Measurements from ENCODE around the gene CRISPLD2. TPM values are rescaled to one million over a fixed set of nuclear protein-coding genes. Genes with fewer than 3 reads are reported as not detected.

CRISPLD2 gene
- total RNA-seq, 1 donor from 2014 or later, result not detected

DNA sequence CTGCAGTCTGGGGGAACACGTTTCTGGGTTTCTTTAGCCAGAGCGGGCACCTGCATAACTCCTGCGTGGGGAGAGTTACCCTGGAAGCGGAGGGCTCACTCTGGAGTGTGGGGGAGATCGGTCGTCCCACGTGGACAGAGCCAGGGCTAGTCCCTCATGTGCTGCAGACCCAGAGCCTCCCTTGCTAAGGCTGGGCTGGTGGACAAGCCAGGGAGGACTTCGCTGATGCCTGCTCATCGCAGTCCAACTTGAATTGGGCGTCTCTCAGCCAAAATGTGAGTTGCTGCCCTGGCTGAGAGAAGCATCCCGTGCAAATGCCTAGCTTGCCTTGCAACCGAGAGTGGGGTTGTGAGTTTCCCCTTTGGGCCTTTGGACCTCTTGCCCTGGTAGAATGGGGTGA lies 986 bp downstream of the CRISPLD2 start:
- no peak for DNase-seq (ENCODE audit: low spot score)
- Mint-ChIP-seq H3K4me1 (ENCODE audit: low read depth) (peaks cover 9% of the 10 kb centered on the region), H3K27me3 (ENCODE audit: insufficient read depth) (peaks cover 28% of the 10 kb centered on the region), H3K4me3 (no peak overlapping the region), H3K36me3 (ENCODE audit: low read depth) (no peaks in the 10 kb centered on the region), H3K9me3 (no peaks in the 10 kb centered on the region), H3K27ac (no peak overlapping the region)
- intact Hi-C loops (cut with micrococcal nuclease), result no loop called here

DNA sequence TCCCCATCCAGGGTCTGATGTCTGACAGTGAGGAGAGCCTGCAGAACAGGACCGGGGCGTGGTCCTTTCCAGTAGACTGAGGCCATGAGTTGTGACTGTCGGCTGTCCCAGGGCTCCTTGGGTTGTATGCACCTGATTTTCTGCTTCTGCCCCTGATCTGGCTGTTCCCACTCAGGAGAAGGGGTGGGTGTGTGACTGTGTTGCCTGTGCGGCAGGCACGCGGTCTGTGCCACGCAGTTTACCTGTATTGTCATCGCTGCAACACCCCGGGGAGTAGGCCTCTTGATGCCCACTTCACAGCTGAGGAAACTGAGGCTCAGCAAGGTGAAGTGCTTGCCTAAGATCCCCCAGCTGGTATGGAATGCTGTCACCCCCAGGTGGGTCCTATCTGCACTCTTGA lies 1.4 kb downstream of the CRISPLD2 start:
- H3K9me3 Mint-ChIP-seq, result no peaks in the 10 kb centered on the region
- H3K27me3 Mint-ChIP-seq (ENCODE audit: insufficient read depth), result peaks cover 28% of the 10 kb centered on the region
- H3K27ac Mint-ChIP-seq, result no peak overlapping the region
- H3K36me3 Mint-ChIP-seq (ENCODE audit: low read depth), result no peaks in the 10 kb centered on the region
- H3K4me3 Mint-ChIP-seq, result no peak overlapping the region
- intact Hi-C loops (cut with micrococcal nuclease), result no loop called here
- no peak for DNase-seq (ENCODE audit: low spot score)
- peaks cover 9% of the 10 kb centered on the region for H3K4me1 Mint-ChIP-seq (ENCODE audit: low read depth)

DNA sequence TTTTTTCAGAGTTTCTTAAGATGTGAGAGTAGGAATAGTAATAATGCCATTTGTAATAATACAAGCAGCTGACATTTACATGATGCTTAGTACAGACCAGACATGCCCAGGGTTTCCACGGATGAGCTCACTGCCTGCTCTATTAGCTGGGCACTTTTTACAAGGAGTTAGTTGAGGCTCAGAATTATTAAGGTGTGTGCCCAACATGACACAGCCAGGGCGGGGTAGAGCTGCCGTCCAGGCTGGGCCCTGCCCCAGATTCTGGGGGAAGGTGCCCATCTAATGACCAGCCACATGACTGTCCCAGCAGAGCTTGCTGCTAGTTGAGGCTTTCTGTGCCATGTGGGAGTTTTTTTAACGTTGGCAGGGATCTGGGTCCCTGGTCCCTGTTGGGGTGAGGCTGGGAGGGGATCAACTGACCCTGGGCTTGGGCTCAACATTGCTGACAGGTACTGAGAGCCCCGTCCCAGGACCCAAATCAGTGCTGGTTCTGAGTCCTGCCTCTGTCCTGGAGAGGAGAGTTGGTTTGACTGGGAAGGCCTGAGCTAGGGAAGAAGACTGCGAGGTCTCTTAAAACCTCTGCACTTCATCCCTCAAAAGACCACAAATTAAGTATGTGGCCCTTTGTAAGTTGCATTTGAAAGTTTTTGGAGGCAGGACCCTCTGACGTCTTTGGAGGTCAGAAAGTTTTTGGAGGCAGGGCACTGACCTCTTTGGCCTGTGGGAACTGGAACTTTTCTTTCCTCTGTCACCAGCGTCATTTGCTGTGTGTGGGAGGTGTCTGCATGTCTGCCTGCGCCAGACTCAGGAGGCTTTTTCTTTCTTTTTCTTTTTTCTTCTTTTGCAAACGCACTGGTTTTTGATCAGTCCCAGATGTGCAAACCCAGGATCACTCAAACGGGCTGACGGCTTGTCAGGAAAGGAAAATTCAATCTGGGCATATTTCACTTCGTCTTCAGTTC lies 2.2 kb downstream of the CRISPLD2 start:
- peaks cover 9% of the 10 kb centered on the region for H3K4me1 Mint-ChIP-seq (ENCODE audit: low read depth)

DNA sequence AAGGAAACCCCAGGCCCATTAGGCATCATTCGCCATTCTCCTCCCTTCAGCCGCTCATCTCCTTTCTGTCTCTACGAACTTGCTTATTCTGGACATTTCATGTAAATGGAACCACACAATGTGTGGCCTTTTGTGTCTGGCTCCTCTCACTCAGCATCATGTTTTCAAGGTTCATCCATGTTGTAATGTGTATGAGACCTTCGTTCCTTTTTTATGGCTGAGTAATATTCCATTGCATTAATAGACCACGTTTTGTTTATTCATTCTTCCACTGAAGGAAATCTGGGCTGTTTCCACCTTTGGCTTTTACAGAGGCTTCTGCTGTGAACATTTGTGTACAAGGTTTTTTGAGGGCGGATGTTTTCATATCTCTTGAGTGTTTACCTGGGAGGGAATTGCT lies 3.2 kb downstream of the CRISPLD2 start:
- intact Hi-C loops (cut with micrococcal nuclease), result no loop called here
- no peak for DNase-seq (ENCODE audit: low spot score)

More for the DNA sequence above, 2.2 kb downstream of the CRISPLD2 start:
- no peak overlapping the region for H3K27ac Mint-ChIP-seq
- no peak overlapping the region for H3K4me3 Mint-ChIP-seq
- H3K9me3 Mint-ChIP-seq, result no peaks in the 10 kb centered on the region
- H3K27me3 Mint-ChIP-seq (ENCODE audit: insufficient read depth), result peaks cover 28% of the 10 kb centered on the region
- H3K36me3 Mint-ChIP-seq (ENCODE audit: low read depth), result no peaks in the 10 kb centered on the region
- DNase-seq (ENCODE audit: low spot score), result no peak
- intact Hi-C loops (cut with micrococcal nuclease), result no loop called here

DNA sequence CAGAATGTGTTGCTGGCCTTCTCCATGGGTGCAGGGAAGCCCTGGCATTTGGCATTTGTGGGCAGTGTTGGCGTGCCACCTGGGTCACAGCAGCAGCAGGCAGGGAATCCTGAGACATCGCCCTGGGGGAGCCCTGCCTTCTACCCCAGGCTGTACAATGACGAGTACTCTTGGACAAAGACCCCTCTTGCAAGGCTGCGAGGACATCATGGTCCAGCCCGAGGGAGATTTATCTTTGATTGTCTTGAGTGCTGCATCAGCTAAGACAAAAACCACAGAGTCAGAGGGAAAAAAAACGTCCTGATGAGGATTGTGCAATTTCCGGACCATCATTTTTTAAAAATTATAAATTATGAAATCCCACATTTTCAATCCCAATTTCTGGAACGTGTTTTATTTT lies 3.7 kb downstream of the CRISPLD2 start:
- Mint-ChIP-seq H3K4me3 (no peak overlapping the region), H3K36me3 (ENCODE audit: low read depth) (no peaks in the 10 kb centered on the region), H3K4me1 (ENCODE audit: low read depth) (peaks cover 9% of the 10 kb centered on the region), H3K27ac (no peak overlapping the region), H3K27me3 (ENCODE audit: insufficient read depth) (peaks cover 27% of the 10 kb centered on the region), H3K9me3 (no peaks in the 10 kb centered on the region)
- intact Hi-C loops (cut with micrococcal nuclease), result no loop called here
- no peak for DNase-seq (ENCODE audit: low spot score)

More for the DNA sequence above, 3.2 kb downstream of the CRISPLD2 start:
- Mint-ChIP-seq H3K9me3 (no peaks in the 10 kb centered on the region), H3K4me3 (no peak overlapping the region), H3K4me1 (ENCODE audit: low read depth) (peaks cover 9% of the 10 kb centered on the region), H3K27ac (no peak overlapping the region), H3K36me3 (ENCODE audit: low read depth) (no peaks in the 10 kb centered on the region), H3K27me3 (ENCODE audit: insufficient read depth) (peaks cover 28% of the 10 kb centered on the region)

DNA sequence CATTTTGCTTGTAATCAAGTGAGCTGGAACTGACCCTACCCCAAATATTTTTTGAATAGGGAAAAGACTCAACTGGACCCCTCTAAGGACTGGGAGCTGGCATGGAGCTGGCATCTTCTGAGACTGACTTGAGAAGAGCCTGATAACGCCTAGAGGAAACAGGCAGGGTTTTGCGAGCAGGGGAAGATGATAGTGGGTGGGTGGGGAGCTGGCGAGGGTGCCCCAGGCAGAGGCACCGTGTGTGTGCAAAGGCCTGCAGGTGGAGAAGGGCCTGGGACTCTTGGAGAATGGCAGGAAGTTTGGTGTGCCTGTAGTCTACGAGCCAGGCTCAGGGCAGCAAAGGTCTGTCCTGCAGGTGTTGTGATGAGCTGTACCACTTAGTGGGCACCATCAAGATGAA lies 4.1 kb downstream of the CRISPLD2 start:
- H3K9me3 Mint-ChIP-seq, result no peaks in the 10 kb centered on the region
- peaks cover 9% of the 10 kb centered on the region for H3K4me1 Mint-ChIP-seq (ENCODE audit: low read depth)
- intact Hi-C loops (cut with micrococcal nuclease), result no loop called here
- no peak overlapping the region for H3K27ac Mint-ChIP-seq
- H3K27me3 Mint-ChIP-seq (ENCODE audit: insufficient read depth), result peaks cover 27% of the 10 kb centered on the region
- DNase-seq (ENCODE audit: low spot score), result no peak
- H3K36me3 Mint-ChIP-seq (ENCODE audit: low read depth), result no peaks in the 10 kb centered on the region
- no peak overlapping the region for H3K4me3 Mint-ChIP-seq

DNA sequence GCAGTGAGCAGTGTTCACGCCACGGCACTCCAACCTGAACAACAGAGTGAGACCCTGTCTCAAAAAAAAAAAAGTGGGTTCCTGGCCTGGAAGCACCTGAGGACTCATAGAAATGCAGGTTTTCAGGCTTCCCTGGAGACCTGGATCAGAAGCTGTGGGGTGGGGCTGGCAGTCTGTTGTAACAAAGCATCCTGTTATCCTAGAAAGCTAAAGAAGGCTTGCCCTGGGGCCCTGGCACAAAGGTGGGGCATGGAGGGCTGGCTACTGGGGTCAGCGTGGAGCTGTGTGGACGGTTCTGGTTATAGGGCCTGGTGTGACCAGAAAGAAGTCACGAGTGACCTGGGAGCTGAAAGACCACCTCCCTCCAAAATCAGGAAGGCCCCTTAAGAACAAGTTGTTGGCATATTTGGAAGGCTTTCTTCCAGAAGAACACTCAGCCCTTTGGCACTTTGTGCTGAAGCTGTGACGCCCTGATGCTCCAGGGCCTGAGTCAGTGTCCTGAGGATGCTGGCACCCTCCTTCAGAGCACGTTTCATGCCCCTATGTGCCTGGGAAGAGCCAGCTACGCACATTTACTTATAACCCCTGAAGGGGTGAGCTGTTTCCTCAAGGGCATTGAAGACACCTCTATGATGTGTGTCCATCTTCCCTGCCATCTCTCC lies 6.2 kb downstream of the CRISPLD2 start:
- DNase-seq (ENCODE audit: low spot score), result no peak
- peaks cover 15% of the 10 kb centered on the region for H3K27me3 Mint-ChIP-seq (ENCODE audit: insufficient read depth)
- no peak overlapping the region for H3K4me3 Mint-ChIP-seq
- no peaks in the 10 kb centered on the region for H3K9me3 Mint-ChIP-seq
- H3K36me3 Mint-ChIP-seq (ENCODE audit: low read depth), result no peaks in the 10 kb centered on the region
- H3K27ac Mint-ChIP-seq, result no peak overlapping the region
- no peaks in the 10 kb centered on the region for H3K4me1 Mint-ChIP-seq (ENCODE audit: low read depth)
- intact Hi-C loops (cut with micrococcal nuclease), result no loop called here

DNA sequence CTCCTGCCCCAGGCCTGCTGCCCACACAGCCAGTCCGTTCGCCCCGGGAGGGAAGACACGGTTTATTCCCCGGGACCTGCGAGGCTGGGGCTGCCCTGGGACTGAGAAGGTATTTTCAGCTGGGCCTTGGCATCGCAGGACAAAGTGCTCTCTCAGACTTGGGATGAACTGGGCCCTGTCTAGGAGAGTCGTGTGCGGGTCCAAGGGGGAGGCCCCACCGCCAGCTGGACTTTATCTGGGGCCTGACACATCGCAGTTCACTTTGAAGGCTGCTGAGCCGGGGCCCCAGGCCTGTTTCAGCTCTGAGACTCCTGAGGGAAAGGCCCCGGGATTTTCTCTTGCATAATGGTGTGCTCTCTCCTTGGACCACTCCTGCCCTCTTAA lies 6.8 kb downstream of the CRISPLD2 start:
- Mint-ChIP-seq H3K4me3 (no peak overlapping the region), H3K27ac (no peak overlapping the region), H3K9me3 (no peaks in the 10 kb centered on the region), H3K27me3 (ENCODE audit: insufficient read depth) (peaks cover 11% of the 10 kb centered on the region), H3K36me3 (ENCODE audit: low read depth) (no peaks in the 10 kb centered on the region), H3K4me1 (ENCODE audit: low read depth) (no peaks in the 10 kb centered on the region)
- intact Hi-C loops (cut with micrococcal nuclease), result no loop called here
- DNase-seq (ENCODE audit: low spot score), result no peak

DNA sequence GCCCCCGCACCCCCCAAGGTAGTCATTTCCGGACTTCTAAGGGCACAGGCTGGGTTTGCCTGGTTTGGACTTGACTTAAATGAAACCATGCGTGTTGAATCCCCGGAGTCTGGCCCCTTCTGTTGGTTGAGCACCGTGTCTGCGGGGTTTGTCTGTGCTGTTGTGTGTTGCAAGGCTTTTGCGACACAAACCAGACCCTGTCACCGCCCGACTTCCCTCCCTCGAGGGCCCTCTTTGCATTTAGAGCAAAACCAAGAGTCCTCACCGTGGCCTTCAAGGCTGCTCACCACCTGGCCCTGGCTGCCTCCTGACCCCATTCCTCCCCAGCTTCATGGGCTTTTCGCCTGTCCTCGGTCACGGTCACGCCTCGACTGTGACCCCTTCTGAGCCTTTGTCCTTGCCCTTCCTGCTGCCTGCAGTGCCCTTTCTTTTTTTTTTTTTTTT lies 7.4 kb downstream of the CRISPLD2 start:
- Mint-ChIP-seq H3K27ac (no peak overlapping the region), H3K4me3 (no peak overlapping the region), H3K9me3 (no peaks in the 10 kb centered on the region), H3K27me3 (ENCODE audit: insufficient read depth) (peaks cover 10% of the 10 kb centered on the region), H3K36me3 (ENCODE audit: low read depth) (no peaks in the 10 kb centered on the region), H3K4me1 (ENCODE audit: low read depth) (no peaks in the 10 kb centered on the region)
- DNase-seq (ENCODE audit: low spot score), result no peak
- intact Hi-C loops (cut with micrococcal nuclease), result no loop called here

DNA sequence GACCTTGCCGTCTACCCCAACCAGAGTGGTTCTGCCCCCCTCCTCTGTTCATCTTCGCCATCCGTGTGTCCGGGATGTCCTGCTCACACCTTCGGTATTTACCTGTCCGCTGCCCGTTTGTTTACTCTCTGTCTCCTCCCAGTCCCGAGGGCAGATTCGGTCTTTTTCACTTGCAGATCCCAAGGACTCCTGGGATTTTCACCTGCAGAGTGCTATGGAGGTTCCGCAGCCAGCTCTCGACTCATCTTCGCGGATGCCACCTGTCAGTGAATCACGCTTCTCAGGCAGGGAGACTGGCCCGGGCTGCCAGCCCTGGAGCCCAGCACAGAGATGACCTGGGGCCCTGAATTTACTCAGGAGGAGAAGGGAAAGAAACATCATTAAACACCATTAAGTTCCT lies 8.1 kb downstream of the CRISPLD2 start:
- H3K4me1 Mint-ChIP-seq (ENCODE audit: low read depth), result no peaks in the 10 kb centered on the region
- DNase-seq (ENCODE audit: low spot score), result no peak
- no peaks in the 10 kb centered on the region for H3K9me3 Mint-ChIP-seq
- H3K4me3 Mint-ChIP-seq, result no peak overlapping the region
- peaks cover 10% of the 10 kb centered on the region for H3K27me3 Mint-ChIP-seq (ENCODE audit: insufficient read depth)
- H3K27ac Mint-ChIP-seq, result no peak overlapping the region
- no peaks in the 10 kb centered on the region for H3K36me3 Mint-ChIP-seq (ENCODE audit: low read depth)
- intact Hi-C loops (cut with micrococcal nuclease), result no loop called here

DNA sequence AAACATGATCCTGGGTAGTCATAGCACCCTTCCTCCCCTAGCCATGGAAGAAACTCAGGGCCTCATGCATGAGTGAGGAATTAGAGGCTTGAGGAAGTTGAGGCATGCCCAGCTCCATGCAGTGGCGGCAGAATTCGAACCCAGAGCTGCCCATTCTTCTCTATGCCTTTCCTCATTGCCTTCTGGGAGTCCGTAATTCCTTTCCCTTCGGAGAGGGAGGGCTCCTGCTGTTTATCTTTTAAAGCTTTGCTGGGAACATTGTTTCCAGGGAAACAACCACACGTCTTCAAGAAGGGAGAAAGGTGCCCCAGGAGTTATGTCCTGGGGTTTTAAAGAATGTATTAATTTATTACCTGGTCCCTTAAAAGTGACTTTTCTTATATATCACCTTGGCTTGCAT lies 8.5 kb downstream of the CRISPLD2 start:
- no peak for DNase-seq (ENCODE audit: low spot score)
- no peaks in the 10 kb centered on the region for H3K36me3 Mint-ChIP-seq (ENCODE audit: low read depth)
- no peak overlapping the region for H3K4me3 Mint-ChIP-seq
- intact Hi-C loops (cut with micrococcal nuclease), result no loop called here
- H3K9me3 Mint-ChIP-seq, result no peaks in the 10 kb centered on the region
- peaks cover 10% of the 10 kb centered on the region for H3K27me3 Mint-ChIP-seq (ENCODE audit: insufficient read depth)
- H3K27ac Mint-ChIP-seq, result no peak overlapping the region
- no peaks in the 10 kb centered on the region for H3K4me1 Mint-ChIP-seq (ENCODE audit: low read depth)

DNA sequence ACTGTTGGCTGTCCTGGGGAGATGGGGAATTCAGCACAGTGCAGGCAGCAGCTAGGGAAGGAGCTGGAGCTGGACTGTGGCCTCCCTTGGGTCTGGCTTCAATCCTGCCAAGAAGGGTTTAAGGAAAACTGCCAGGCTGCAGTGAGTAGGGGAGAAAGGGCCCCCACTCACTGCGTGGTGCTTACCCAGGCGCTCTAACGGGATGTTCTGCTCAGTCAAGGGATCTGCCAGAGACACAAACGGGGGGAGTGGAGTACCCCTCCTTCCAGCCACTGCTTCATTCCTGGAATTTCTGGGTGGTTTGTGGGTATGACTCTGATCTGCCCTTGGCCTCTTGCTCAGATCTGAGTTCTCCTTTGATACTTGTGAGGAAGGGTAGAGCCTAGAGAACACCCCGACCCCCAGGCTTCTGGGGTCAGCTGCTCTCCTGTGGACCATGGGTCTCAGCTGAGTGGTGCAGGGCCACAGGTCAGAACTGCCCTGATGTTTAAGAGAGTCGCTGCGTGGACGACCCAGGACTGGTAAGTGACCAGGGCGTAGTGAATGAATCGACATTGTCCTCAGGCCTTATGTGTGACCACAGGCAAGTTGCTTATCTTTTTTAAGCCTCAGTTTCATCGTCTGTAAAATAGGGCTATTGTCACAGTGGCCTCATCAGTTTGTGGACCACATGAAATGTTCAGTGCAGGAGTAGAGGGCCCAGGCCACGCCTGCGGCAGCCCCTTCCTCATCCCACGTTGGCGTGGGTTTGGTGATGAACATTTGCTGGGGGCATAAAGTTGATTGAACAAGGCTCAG lies 9.6 kb downstream of the CRISPLD2 start:
- H3K27me3 Mint-ChIP-seq (ENCODE audit: insufficient read depth), result peaks cover 9% of the 10 kb centered on the region
- H3K36me3 Mint-ChIP-seq (ENCODE audit: low read depth), result no peaks in the 10 kb centered on the region
- no peak overlapping the region for H3K4me3 Mint-ChIP-seq
- no peaks in the 10 kb centered on the region for H3K9me3 Mint-ChIP-seq
- H3K27ac Mint-ChIP-seq, result no peak overlapping the region
- DNase-seq (ENCODE audit: low spot score), result no peak
- intact Hi-C loops (cut with micrococcal nuclease), result no loop called here
- no peaks in the 10 kb centered on the region for H3K4me1 Mint-ChIP-seq (ENCODE audit: low read depth)
